Transverse colon (tissue), 4 donors: ENCODE measurements around the gene ZNF658. TPM values are rescaled to one million over a fixed set of nuclear protein-coding genes. Genes with fewer than 3 reads are reported as not detected.
"Not testable (repeated sequence)": the region's sequence is repeated elsewhere in the genome, so short reads cannot be mapped to it uniquely, and the experiment has no call there.

Experiments used
- DNase-seq: peaks from one replicate; pipeline ENCODE4 v3.0.0-alpha.2; 2019
- H3K27ac ChIP-seq, 4 donors: fragments of 200-600 bp; sonication (generic); 2 replicates each; pipeline ENCODE4 v1.5.1; 2016 to 2018; ENCODE audit warnings: inconsistent platforms in 4 of 4
- H3K27me3 ChIP-seq: fragments of 200-600 bp; sonication (generic); 2 replicates; pipeline ENCODE4 v1.5.1; 2017; ENCODE audit warnings: inconsistent platforms
- H3K36me3 ChIP-seq, 4 donors: fragments of 200-600 bp; sonication (generic); 2 replicates each; pipeline ENCODE4 v1.5.1; 2017 to 2019; ENCODE audit warnings: inconsistent platforms in 4 of 4
- H3K4me1 ChIP-seq, 4 donors: fragments of 200-600 bp; sonication (generic); 2 replicates each; pipeline ENCODE4 v1.5.1; 2017 to 2020; ENCODE audit warnings: inconsistent platforms in 4 of 4
- H3K4me3 ChIP-seq, 4 donors: fragments of 200-600 bp; sonication (generic); 1 replicate in 1 of 4; 2 replicates in 3 of 4; pipeline versions ENCODE4 v1.5.1 to v1.6.1; 2017 to 2019; ENCODE audit warnings: inconsistent platforms in 4 of 4
- H3K9me3 ChIP-seq, 2 donors: fragments of 200-600 bp; sonication (generic); 2 replicates each; pipeline ENCODE4 v1.5.1; 2017 to 2019; ENCODE audit warnings: inconsistent platforms in 2 of 2
- WGBS, 2 donors: methylation state at CpG; one replicate each; pipeline ENCODE4 v1.1.5; 2018; ENCODE audit warnings: low coverage in 1 of 2; 5-methylcytosine and 5-hydroxymethylcytosine counted together
- in situ Hi-C, 4 donors: fragments of 200-750 bp; cut with MboI; loops; one replicate each; pipeline versions ENCODE4 v1.15.0 to v1.15.1; 2017; ENCODE audit warnings: low sequenced_read_pairs in 3 of 4, low pct_ligation_motif_present in 1 of 4, low pct_unique_long_range_greater_than_20kb in 1 of 4
- intact Hi-C: fragments of 100-400 bp; cut with DNase I; formaldehyde crosslinking; loops from one replicate; pipeline ENCODE4 v1.15.1; 2023; ENCODE audit warnings: low total_unique reads
- small RNA-seq, 4 donors: library from RNA; depleted of rRNA; stranded (forward); fragments of <200 nt; gene quantifications; one replicate each; pipeline ENCODE3, GENCODE V24; 2016
- total RNA-seq, 4 donors: library from RNA; depleted of rRNA; stranded (reverse); fragments of >200 nt; gene quantifications; one replicate each; pipeline ENCODE4 v1.1.0, GENCODE V29; 2016

Gene ZNF658
- total RNA-seq, 4 donors from 2014 or later, result 2.0 to 5.6 (median 3.1) TPM; not detected in 1

DNA sequence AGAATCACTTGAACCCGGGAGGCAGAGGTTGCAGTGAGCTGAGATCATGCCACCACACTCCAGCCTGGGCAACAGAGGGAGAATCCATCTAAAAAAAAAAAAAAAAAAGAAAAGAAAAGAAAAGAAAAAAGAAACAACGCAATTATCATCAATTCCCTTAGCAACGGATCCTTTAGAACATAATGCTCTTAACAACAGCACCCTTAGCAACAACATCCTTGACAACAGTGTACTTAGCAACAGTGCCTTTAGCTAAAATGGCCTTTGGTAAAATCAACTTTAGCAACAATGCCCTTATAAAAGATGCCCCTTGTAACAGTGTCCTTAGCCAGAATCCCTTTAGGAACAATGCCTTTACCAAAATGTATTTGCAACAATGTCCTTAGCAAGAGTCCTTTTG lies 37.1 kb downstream of the ZNF658 start:
- H3K9me3 ChIP-seq, H3K27me3 ChIP-seq, DNase-seq, in situ Hi-C loops, H3K4me1 ChIP-seq, H3K36me3 ChIP-seq, H3K27ac ChIP-seq, H3K4me3 ChIP-seq, intact Hi-C loops: not testable (repeated sequence)
- WGBS, 2 donors, result 100% methylated on average over 2 of the region's 3 CpGs; no CpG with 5 or more reads in 1 of the 2 donors

GRCh38 chr9:66938322-66938721 lies 37.8 kb downstream of the ZNF658 start:
- H3K9me3 ChIP-seq, DNase-seq, H3K36me3 ChIP-seq, H3K27me3 ChIP-seq, H3K27ac ChIP-seq, in situ Hi-C loops, intact Hi-C loops, H3K4me3 ChIP-seq, H3K4me1 ChIP-seq: not testable (repeated sequence)
- WGBS, 2 donors, result 40 to 62% methylated on average over 4 to 5 of the region's 5 CpGs

GRCh38 chr9:66939878-66940830 lies 39.6 kb downstream of the ZNF658 start:
- H3K27me3 ChIP-seq, H3K4me1 ChIP-seq, DNase-seq, H3K4me3 ChIP-seq, in situ Hi-C loops, H3K36me3 ChIP-seq, intact Hi-C loops, H3K9me3 ChIP-seq, H3K27ac ChIP-seq: not testable (repeated sequence)
- 44% methylated on average over 1 of the region's 2 CpGs; no CpG with 5 or more reads in 1 of the 2 donors for WGBS, 2 donors

DNA sequence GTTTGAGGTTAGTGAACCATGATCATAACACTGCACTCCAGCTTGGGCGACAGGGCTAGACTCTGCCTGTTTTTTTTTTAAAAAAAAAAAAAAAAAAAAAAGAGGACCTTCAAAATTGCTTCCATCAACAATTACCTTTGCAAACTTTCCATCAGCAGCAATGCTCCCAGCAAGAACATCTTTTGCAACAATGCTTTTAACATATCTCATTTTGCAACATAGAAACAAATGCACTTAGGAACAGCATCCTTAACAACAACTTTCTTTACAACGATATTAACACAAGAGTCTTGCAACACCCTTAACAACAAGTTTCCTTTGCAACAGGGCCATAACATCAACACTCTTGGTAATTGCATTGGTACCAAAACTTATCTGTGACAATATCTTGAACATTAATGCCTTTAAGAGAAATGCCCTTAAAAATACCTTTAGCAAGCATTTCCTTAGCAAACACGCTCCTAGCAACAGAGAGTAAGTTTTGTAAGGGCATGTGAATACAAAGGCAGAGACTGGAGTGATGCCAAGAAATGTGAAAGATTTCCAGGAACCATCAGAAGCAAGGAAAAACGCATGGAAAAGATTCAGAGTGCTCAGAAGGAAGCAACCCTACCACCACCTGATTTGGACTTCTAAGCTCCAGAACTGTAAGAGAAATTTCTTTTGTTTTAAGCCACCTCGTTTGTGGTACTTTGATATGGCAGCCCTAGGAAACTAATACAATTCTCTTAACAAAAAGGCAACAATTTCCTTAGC lies 42.1 kb downstream of the ZNF658 start:
- H3K9me3 ChIP-seq, H3K4me3 ChIP-seq, H3K27ac ChIP-seq, intact Hi-C loops, H3K36me3 ChIP-seq, in situ Hi-C loops, DNase-seq, H3K4me1 ChIP-seq, H3K27me3 ChIP-seq: not testable (repeated sequence)
- WGBS, 2 donors, result 42 to 61% methylated on average over 4 to 5 of the region's 5 CpGs

GRCh38 chr9:66952576-66952975 lies 52.1 kb downstream of the ZNF658 start:
- H3K36me3 ChIP-seq, intact Hi-C loops, in situ Hi-C loops, H3K9me3 ChIP-seq, H3K4me1 ChIP-seq, H3K27ac ChIP-seq, DNase-seq, H3K27me3 ChIP-seq, H3K4me3 ChIP-seq: not testable (repeated sequence)
- WGBS, 2 donors, result 97 to 100% methylated on average over 9 of the region's 11 CpGs

Small RNAs within 50 kb of the gene (small RNA-seq; reads per million reads assigned to genes)
- gene AL353770.2, result 0 reads per million in 4 donors

Other genes starting within 250 kb of the ZNF658 start
- not detected for gene SPATA31A3, start 91.8 kb downstream of the ZNF658 start, total RNA-seq